ENCODE measurements around the gene CYB561D2. TPM values are rescaled to one million over a fixed set of nuclear protein-coding genes. Genes with fewer than 3 reads are reported as not detected.

Gene CYB561D2
- total and polyA plus RNA-seq, 2 donors (not counting 3 experiments of a cell fraction or from before 2014, with no cell fraction given) = 13.6 to 46.0 TPM

GRCh38 chr3:50374363-50375257, 23.9 kb downstream of the CYB561D2 start:
- Histone ChIP-seq H3K79me2 (ENCODE audit: control insufficient read depth, insufficient read depth, low read length) (no peaks in the 10 kb centered on the region), H3K4me3 (replicated peaks in 1 of 3; ENCODE audit: insufficient read depth in 1 of 3, low read depth in 1 of 3, low read length in 3 of 3) (no peak overlapping the region), H3K4me1 (ENCODE audit: control insufficient read depth, extremely low read depth, insufficient read depth, low read length) (no peaks in the 10 kb centered on the region), H2AFZ (ENCODE audit: low read depth, low read length) (no peak overlapping the region), H3K9me1 (replicated peaks; ENCODE audit: control insufficient read depth, extremely low read depth, insufficient read depth, low read length) (no peaks in the 10 kb centered on the region), H3K9me3 (replicated peaks; ENCODE audit: control insufficient read depth, insufficient read depth, low read length) (no peaks in the 10 kb centered on the region), H3K27me3 (ENCODE audit: control insufficient read depth in 2 of 2, insufficient read depth in 2 of 2, low read length in 2 of 2) (peaks cover 0 to 2% of the 10 kb centered on the region in 2 experiments), H3K9ac (replicated peaks; ENCODE audit: extremely low read depth, insufficient read depth, low read length) (no peak overlapping the region), H4K20me1 (replicated peaks; ENCODE audit: control insufficient read depth, extremely low read depth, insufficient read depth, low read length) (no peaks in the 10 kb centered on the region), H3K36me3 (ENCODE audit: control insufficient read depth in 2 of 2, extremely low read depth in 1 of 2, insufficient read depth in 2 of 2, low read length in 2 of 2) (no peaks in the 10 kb centered on the region), H3K27ac (ENCODE audit: insufficient read depth, low read depth, low read length) (no peak overlapping the region), H3K4me2 (ENCODE audit: insufficient read depth, low read length) (no peak overlapping the region)
- DNase-seq (ENCODE audit: low read depth, low spot score) (no peak), FAIRE-seq (no peak)
- intact Hi-C loops (cut with micrococcal nuclease) (no loop called here), dilution Hi-C loops (cut with MboI; ENCODE audit: extremely low pct_ligation_motif_present, low sequenced_read_pairs) (no loop called here)
- BruUV-seq (replicated peaks) = no TSS peak
- ChIA-PET POLR2A (no interaction called here), CTCF (interaction anchor here (0.6 kb wide), 1 partner anchor 168 kb away, joined by 4 read pairs; no protein-coding TSS in a partner anchor)
- TF ChIP-seq GATA2 (IDR thresholded peaks at IDR 0.05; ENCODE audit: insufficient read depth, insufficient read length, low read depth, low read length) (no peak), MAX (IDR thresholded peaks at IDR 0.05; ENCODE audit: insufficient read depth, insufficient read length) (no peak), POLR2A (IDR thresholded peaks at IDR 0.05; ENCODE audit: low read depth, low read length) (no peak), JUN (IDR thresholded peaks at IDR 0.05; ENCODE audit: borderline replicate concordance, insufficient read depth, insufficient read length, low read depth) (no peak), MYC (IDR thresholded peaks at IDR 0.05; ENCODE audit: low read depth, low read length) (no peak), EZH2 (IDR thresholded peaks at IDR 0.05; ENCODE audit: borderline replicate concordance, low read depth, low read length, severe bottlenecking) (no peak), FOS (IDR thresholded peaks at IDR 0.05; ENCODE audit: borderline replicate concordance, insufficient read depth, low read length) (no peak), POLR2AphosphoS5 (IDR thresholded peaks at IDR 0.05; ENCODE audit: insufficient read depth, low read depth, low read length) (no peak), CTCF (IDR thresholded peaks at IDR 0.05; ENCODE audit: extremely low read depth in 1 of 2, insufficient read depth in 1 of 2, low read depth in 1 of 2, low read length in 2 of 2) (no peak)
